Esophagus muscularis mucosa (tissue), 4 donors: ENCODE results near the gene EDC4.

ENCODE experiments used
- EP300 ChIP-seq: sonication (generic); formaldehyde crosslinking; IDR thresholded peaks from one replicate; pipeline ENCODE4 v1.6.1; 2017; ENCODE audit warnings: antibody characterized with exemption
- POLR2A ChIP-seq: fragments of 450-650 bp; IDR thresholded peaks from one replicate; pipeline ENCODE4 v1.6.1; 2017; ENCODE audit warnings: antibody characterized with exemption, moderate library complexity, mild to moderate bottlenecking, low read depth
- TF ChIP-seq, protein P1 (sequence below), 3 experiments: fragments of 200-600 bp in 2 of 3; fragments of 450-650 bp in 1 of 3; sonication (generic) in 2 of 3; IDR thresholded peaks; one replicate each; pipeline ENCODE4 v1.5.1; 2017 to 2019; ENCODE audit warnings: antibody characterized with exemption in 3 of 3, mild to moderate bottlenecking in 2 of 3, moderate library complexity in 1 of 3

DNA sequence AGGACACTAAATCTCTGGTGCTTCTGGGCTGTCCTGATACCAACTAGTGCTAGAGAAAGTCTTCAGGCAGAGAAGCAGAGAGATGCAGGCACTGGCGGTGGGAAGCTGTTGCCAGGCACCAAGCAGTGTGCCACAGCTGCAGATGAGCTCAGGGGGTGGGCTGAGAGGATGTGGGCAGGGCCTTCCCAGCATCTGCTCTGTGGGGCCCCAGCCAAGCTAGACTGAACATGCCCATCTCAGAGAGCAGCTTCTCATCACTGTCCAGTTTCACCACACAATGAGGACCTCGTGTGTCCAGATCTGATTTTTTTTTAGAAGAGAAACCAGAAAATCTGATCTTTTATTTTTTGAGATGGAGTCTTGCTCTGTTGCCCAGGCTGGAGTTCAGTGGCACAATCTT lies 37.3 kb downstream of the EDC4 start:
- TF ChIP-seq EP300 (no peak), POLR2A (no peak)
- TF ChIP-seq, protein P1, sequence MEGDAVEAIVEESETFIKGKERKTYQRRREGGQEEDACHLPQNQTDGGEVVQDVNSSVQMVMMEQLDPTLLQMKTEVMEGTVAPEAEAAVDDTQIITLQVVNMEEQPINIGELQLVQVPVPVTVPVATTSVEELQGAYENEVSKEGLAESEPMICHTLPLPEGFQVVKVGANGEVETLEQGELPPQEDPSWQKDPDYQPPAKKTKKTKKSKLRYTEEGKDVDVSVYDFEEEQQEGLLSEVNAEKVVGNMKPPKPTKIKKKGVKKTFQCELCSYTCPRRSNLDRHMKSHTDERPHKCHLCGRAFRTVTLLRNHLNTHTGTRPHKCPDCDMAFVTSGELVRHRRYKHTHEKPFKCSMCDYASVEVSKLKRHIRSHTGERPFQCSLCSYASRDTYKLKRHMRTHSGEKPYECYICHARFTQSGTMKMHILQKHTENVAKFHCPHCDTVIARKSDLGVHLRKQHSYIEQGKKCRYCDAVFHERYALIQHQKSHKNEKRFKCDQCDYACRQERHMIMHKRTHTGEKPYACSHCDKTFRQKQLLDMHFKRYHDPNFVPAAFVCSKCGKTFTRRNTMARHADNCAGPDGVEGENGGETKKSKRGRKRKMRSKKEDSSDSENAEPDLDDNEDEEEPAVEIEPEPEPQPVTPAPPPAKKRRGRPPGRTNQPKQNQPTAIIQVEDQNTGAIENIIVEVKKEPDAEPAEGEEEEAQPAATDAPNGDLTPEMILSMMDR (IDR thresholded peaks at IDR 0.05): no peak
